Measurements from ENCODE around the gene EFCAB7. TPM values are rescaled to one million over a fixed set of nuclear protein-coding genes. Genes with fewer than 3 reads are reported as not detected.

EFCAB7 gene
- total RNA-seq, 1 experiment from 2014 or later, result 3.0 TPM

- Histone ChIP-seq H4K91ac (ENCODE audit: insufficient read length, low read depth, low read length) (no peak overlapping the region), H3K23me2 (ENCODE audit: insufficient read length, low read depth, low read length, poor library complexity, severe bottlenecking) (no peaks in the 10 kb centered on the region), H3K4me2 (ENCODE audit: insufficient read depth, insufficient read length, low read length) (no peak overlapping the region), H4K5ac (ENCODE audit: insufficient read length, low read depth, low read length) (no peak overlapping the region), H3K9ac (ENCODE audit: extremely low read depth, insufficient read length, low read length) (no peak overlapping the region), H4K20me1 (ENCODE audit: control insufficient read depth, insufficient read depth, insufficient read length) (no peaks in the 10 kb centered on the region), H2AK5ac (ENCODE audit: insufficient read length, low read length) (no peak overlapping the region), H2BK120ac (ENCODE audit: low read depth, low read length, poor library complexity, severe bottlenecking) (no peak overlapping the region), H3K9me3 (ENCODE audit: control insufficient read depth, low read depth, low read length) (no peaks in the 10 kb centered on the region), H3K79me1 (ENCODE audit: insufficient read depth, low read depth, low read length, poor library complexity, severe bottlenecking) (no peaks in the 10 kb centered on the region), H3T11ph (ENCODE audit: low read length) (no peak overlapping the region), H2BK5ac (ENCODE audit: insufficient read length, low read length) (no peak overlapping the region), H3K18ac (ENCODE audit: insufficient read length, low read depth, low read length) (no peak overlapping the region), H3K4ac (ENCODE audit: low read depth, low read length) (no peak overlapping the region), H2BK15ac (ENCODE audit: low read depth, low read length) (no peak overlapping the region), H3K79me2 (ENCODE audit: insufficient read depth, low read length) (no peaks in the 10 kb centered on the region; the same call in 1 of the 2 replicates), H2AFZ (ENCODE audit: low read length) (no peak overlapping the region), H2BK12ac (ENCODE audit: insufficient read length, low read depth, low read length) (no peak overlapping the region), H3K14ac (ENCODE audit: insufficient read depth, low read length) (no peak overlapping the region), H3K56ac (ENCODE audit: insufficient read length, low read depth, low read length) (no peak overlapping the region), H3K23ac (ENCODE audit: insufficient read length, low read depth, low read length) (no peak overlapping the region), H4K8ac (replicated peaks; ENCODE audit: insufficient read length, low read depth, low read length) (no peak overlapping the region), H3K4me1 (ENCODE audit: insufficient read depth, low read length) (no peaks in the 10 kb centered on the region), H3K27ac (ENCODE audit: insufficient read length, low read depth, low read length) (no peak overlapping the region), H3K27me3 (ENCODE audit: insufficient read depth, low read length) (no peaks in the 10 kb centered on the region), H2BK20ac (ENCODE audit: low read depth, low read length, poor library complexity, severe bottlenecking) (no peak overlapping the region)
- Mint-ChIP-seq H3K36me3 (ENCODE audit: insufficient read depth in 1 of 3, low read depth in 3 of 3) (peaks cover 18 to 32% (median 29%) of the 10 kb centered on the region in 3 experiments), H3K9me3 (peaks cover 3 to 4% of the 10 kb centered on the region in 2 experiments; a peak in 1 of 5 replicates), H3K27ac (no peak overlapping the region), H3K4me1 (no peaks in the 10 kb centered on the region), H3K4me3 (no peak overlapping the region), H3K27me3 (ENCODE audit: low read depth) (no peaks in the 10 kb centered on the region)
- no peak for TF ChIP-seq CTCF (conservative IDR thresholded peaks at IDR 0.05)
- WGBS (ENCODE audit: extremely low coverage, insufficient read length, low lambda C conversion rate), result no CpG with 5 or more reads among the region's 10 CpGs
- no peak for DNase-seq
Measured at GRCh38 chr1:63509718-63510117, 13.6 kb upstream of the EFCAB7 start.
